ENCODE measurements around the gene SLC25A38.
"Not testable (repeated sequence)": the region's sequence is repeated elsewhere in the genome, so short reads cannot be mapped to it uniquely, and the experiment has no call there.

The SLC25A38 gene

DNA sequence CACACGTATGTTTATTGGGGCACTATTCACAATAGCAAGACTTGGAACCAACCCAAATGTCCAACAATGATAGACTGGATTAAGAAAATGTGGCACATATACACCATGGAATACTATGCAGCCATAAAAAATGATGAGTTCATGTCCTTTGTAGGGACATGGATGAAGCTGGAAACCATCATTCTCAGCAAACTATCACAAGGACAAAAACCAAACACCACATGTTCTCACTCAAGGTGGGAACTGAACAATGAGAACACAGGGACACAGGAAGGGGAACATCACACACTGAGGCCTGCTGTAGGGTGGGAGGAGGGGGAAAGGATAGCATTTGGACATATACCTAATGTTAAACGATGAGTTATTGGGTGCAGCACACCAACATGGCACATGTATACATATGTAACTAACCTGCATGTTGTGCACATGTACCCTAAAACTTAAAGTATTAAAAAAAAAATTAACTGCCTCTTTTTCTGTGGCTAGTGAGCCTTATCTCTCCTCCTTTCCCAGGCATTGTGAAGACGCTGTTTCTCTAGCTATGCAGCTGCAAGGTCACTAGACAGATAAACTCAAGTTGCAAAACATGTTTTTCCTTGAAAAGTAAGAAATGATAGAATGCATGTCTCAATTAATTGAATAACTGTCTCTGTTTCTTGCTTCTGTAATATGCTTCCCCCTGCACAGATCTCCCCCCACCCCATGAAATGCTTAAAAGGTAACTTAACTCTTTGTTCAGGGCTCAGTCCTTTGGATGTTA lies 29.8 kb upstream of the SLC25A38 start:
- H3K36me3 ChIP-seq (ENCODE audit: insufficient read depth, low read length); H3K9me3 ChIP-seq (ENCODE audit: control insufficient read depth, insufficient read depth, low read length); H3K4me1 ChIP-seq (ENCODE audit: insufficient read depth, low read length); H3K9ac ChIP-seq (ENCODE audit: low read depth, low read length): not testable (repeated sequence)

DNA sequence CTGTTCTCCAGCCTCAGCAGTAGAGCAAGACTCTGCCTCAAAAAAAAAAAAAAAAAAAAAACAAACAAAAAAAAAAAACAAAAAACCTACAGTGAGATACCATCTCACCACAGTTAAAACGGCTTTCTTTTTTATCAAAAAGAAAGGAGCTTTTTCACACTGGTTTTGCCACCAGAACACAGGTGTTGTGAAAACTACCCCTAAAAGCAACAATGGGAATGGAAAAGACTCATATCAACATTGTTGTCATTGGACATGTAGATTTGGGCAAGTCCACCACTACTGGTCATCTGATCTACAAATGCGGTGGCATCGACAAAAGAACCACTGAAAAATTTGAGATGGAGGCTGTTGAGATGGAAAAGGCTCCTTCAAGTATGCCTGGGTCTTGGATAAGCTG lies 24.8 kb upstream of the SLC25A38 start:
- no peaks in the 10 kb centered on the region for H3K36me3 ChIP-seq (ENCODE audit: insufficient read depth, low read length)
- no peak overlapping the region for H3K9ac ChIP-seq (ENCODE audit: low read depth, low read length)
- H3K9me3 ChIP-seq (ENCODE audit: control insufficient read depth, insufficient read depth, low read length): no peaks in the 10 kb centered on the region
- no peaks in the 10 kb centered on the region for H3K4me1 ChIP-seq (ENCODE audit: insufficient read depth, low read length)

DNA sequence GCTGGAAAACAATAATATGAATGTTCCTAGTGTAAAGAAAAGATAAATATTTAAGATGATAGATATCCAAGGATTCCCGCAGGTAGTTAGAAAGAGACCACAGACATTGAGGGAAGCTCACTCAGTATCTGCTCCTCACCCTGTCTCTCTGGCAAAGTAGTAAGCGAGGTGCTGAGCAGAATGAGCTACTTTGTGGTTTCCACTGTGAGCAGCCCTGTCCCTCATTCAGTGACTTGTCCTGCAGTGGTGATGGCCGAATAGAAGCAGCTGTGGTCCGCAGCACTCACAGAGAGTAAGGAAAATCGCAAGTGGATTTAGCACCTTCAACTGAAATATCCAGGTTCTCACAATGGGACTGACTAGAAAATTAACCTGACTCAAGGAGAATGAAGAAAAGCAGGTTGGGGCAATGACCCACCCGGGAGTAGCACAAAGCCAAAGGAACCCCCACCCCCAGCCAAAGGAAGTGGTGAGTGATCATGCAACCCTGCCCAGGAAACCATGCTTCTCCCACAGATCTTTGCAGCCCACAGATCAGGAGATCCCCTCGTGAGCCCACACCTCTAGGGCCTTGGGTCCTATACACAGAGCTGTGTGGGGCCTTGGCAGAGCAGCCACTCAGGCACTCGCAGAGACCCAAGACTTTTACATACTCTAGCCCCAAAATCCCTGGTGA lies 21.8 kb upstream of the SLC25A38 start:
- Histone ChIP-seq H3K9ac (ENCODE audit: low read depth, low read length) (no peak overlapping the region), H3K4me1 (ENCODE audit: insufficient read depth, low read length) (no peaks in the 10 kb centered on the region), H3K36me3 (ENCODE audit: insufficient read depth, low read length) (no peaks in the 10 kb centered on the region)

DNA sequence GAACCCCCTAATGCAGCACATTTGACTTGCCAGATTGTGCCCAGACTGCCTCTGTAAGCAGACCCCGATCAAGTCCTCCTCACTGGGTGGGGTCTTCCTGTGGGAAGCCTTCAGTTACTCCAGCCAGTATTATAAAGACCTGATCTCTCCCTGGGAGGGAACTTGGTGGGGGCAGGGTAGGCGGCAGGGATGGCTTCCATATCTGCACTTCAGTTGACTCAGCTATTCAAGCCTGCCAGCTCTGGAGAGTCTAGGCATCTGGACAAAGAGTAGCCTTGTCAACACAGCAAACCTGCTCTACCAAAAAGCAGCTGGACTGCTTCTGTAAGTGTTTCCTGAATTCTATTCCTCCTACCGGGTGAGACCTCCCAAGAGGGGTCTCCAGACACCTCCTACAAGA lies 21.0 kb upstream of the SLC25A38 start:
- Histone ChIP-seq H3K9ac (ENCODE audit: low read depth, low read length) (no peak overlapping the region), H3K9me3 (ENCODE audit: control insufficient read depth, insufficient read depth, low read length) (no peaks in the 10 kb centered on the region), H3K36me3 (ENCODE audit: insufficient read depth, low read length) (no peaks in the 10 kb centered on the region), H3K4me1 (ENCODE audit: insufficient read depth, low read length) (no peaks in the 10 kb centered on the region)

More for the DNA sequence above, 21.8 kb upstream of the SLC25A38 start:
- no peaks in the 10 kb centered on the region for H3K9me3 ChIP-seq (ENCODE audit: control insufficient read depth, insufficient read depth, low read length)

DNA sequence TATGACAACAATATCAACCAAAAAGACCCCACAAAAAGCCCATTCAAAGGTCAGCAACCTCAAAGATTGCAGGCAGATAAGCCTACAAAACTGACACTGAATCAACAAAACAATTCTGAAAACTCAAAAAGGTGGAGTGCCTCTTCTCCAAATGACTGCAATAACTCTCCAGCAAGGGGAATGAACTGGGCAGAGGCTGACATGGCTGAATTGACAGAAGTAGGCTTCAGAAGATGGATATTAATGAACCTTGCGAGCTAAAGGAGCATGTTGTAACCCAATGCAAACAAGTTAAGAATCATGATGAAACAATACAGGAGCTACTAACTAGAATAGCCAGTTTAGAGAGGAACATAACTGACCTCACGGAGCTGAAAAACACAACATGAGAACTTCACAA lies 20.4 kb upstream of the SLC25A38 start:
- Histone ChIP-seq H3K9ac (ENCODE audit: low read depth, low read length) (no peak overlapping the region), H3K4me1 (ENCODE audit: insufficient read depth, low read length) (no peaks in the 10 kb centered on the region), H3K36me3 (ENCODE audit: insufficient read depth, low read length) (no peaks in the 10 kb centered on the region), H3K9me3 (ENCODE audit: control insufficient read depth, insufficient read depth, low read length) (no peaks in the 10 kb centered on the region)

DNA sequence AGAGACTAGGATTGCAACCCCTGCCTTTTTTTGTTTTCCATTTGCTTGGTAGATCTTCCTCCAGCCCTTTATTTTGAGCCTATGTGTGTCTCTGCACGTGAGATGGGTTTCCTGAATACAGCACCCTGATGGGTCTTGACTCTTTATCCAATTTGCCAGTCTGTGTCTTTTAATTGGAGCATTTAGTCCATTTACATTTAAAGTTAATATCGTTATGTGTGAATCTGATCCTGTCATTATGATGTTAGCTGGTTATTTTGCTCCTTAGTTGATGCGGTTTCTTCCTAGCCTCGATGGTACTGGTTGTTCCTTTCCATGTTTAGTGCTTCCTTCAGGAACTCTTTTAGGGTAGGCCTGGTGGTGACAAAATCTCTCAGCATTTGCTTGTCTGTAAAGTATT lies 12.7 kb upstream of the SLC25A38 start:
- H3K9me3 ChIP-seq (ENCODE audit: control insufficient read depth, insufficient read depth, low read length); H3K9ac ChIP-seq (ENCODE audit: low read depth, low read length); H3K36me3 ChIP-seq (ENCODE audit: insufficient read depth, low read length); H3K4me1 ChIP-seq (ENCODE audit: insufficient read depth, low read length): not testable (repeated sequence)

DNA sequence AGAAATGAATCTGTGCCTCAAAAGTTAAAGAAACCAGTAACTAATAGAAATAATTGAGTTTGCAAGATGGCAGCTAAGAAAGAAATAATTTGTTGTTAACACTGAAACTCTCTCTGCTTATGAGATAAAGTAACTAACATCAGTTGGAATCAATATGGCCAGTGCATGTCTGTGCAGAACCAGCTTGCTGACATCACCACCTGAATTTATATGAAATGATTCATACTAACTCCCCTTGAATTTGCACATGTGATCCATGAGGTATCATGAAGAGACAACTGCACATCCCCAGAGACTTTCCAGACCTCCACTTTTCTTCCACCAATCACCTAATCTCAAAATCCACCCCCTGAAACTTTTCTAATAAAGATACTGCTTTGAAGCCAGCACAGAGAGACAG lies 10.3 kb upstream of the SLC25A38 start:
- Histone ChIP-seq H3K9ac (ENCODE audit: low read depth, low read length) (no peak overlapping the region), H3K4me1 (ENCODE audit: insufficient read depth, low read length) (peaks cover 15% of the 10 kb centered on the region), H3K36me3 (ENCODE audit: insufficient read depth, low read length) (no peaks in the 10 kb centered on the region), H3K9me3 (ENCODE audit: control insufficient read depth, insufficient read depth, low read length) (peaks cover 4% of the 10 kb centered on the region; the same call in 1 of the 2 replicates)

DNA sequence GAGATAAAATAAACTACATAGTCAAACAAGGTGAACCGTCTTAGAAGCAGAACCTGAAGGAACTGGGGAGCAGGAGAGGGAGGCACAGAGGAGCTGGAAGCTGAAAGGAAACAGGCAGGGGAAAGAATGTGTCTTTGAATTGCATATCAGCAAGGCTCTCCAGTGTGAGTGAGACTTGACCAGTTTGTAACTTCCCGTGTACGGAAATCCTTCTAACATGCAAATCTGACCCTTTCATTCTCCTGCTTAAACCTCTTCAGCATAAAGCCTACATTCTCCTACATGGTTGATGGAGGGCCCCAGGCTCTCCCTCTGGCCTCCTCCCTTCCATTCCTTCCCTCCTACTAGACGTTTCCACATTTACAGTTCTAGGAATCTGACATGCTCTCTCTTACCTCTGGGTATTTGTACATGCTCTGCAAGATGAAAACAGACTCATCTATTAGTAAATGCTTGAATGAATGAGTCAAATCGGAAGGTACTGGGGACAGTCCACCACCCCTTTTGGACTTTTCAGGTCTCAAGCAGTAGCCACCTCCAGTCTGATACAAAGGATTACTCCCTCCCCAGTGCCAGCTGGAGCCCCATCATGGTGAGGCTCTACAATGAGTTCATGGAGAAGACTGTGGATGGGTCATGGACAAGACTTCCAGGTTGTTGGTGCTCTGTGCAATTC lies 6.1 kb upstream of the SLC25A38 start:
- H3K36me3 ChIP-seq (ENCODE audit: insufficient read depth, low read length): no peaks in the 10 kb centered on the region
- no peak overlapping the region for H3K9ac ChIP-seq (ENCODE audit: low read depth, low read length)
- H3K9me3 ChIP-seq (ENCODE audit: control insufficient read depth, insufficient read depth, low read length): peaks cover 4% of the 10 kb centered on the region; the same call in 1 of the 2 replicates
- H3K4me1 ChIP-seq (ENCODE audit: insufficient read depth, low read length): peaks cover 17% of the 10 kb centered on the region

DNA sequence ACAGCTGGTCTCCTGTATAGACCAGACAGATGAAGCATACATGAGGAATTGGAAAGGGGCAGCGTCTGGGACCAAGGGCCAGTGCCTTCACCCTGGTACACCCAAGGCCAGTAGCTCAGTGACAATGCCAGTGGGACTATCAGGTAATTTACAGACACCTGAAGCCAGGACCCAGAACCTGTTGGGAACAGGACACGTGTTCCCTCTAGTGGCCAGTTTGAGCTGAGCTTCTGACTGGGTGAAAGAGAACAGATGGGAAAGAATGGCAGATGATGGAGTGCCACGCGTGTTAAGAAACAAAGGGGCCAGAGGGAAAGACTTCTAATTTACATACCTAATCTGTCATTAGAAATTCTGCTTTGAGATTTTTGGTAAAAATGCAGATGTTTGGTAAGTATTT lies 5.1 kb upstream of the SLC25A38 start:
- Histone ChIP-seq H3K36me3 (ENCODE audit: insufficient read depth, low read length) (no peaks in the 10 kb centered on the region), H3K9ac (ENCODE audit: low read depth, low read length) (no peak overlapping the region), H3K9me3 (ENCODE audit: control insufficient read depth, insufficient read depth, low read length) (peaks cover 3% of the 10 kb centered on the region; the same call in 1 of the 2 replicates), H3K4me1 (ENCODE audit: insufficient read depth, low read length) (peaks cover 17% of the 10 kb centered on the region)

DNA sequence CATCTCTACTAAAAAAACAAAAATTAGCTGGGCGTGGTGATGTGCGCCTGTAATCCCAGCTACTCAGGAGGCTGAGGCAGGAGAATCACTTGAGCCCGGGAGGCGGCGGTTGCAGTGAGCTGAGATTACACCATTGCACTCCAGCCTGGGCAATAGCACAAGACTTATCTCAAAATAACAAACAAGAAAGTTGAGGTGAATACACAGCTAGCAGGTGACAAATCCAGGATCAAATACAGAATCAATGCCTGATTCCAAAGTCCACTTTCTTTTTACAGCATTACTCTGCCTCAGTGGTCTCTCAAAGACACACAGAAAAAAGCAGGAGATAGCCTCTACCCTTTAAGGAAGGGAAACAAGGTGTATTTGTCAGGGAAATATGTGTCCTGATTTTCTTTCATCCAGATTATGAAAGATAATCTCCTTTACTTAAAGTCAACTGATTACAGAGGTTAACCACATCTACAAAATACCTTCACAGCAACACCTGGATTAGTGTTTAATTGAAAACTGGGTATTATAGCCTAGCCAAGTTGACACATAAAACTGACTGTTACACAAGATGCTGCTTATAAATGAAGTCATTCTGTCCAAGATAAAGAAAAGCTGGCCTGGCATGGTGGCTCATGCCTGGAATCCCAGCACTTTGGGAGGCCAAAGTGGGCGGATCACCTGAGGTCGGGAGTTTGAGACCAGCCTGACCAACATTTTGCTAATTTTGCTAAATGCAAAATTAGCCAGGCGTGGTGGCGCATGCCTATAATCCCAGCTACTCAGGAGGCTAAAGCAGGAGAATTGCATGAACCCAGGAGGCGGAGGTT lies 4.0 kb upstream of the SLC25A38 start:
- no peaks in the 10 kb centered on the region for H3K9me3 ChIP-seq (ENCODE audit: control insufficient read depth, insufficient read depth, low read length)
- no peaks in the 10 kb centered on the region for H3K36me3 ChIP-seq (ENCODE audit: insufficient read depth, low read length)
- H3K9ac ChIP-seq (ENCODE audit: low read depth, low read length): no peak overlapping the region
- H3K4me1 ChIP-seq (ENCODE audit: insufficient read depth, low read length): peaks cover 17% of the 10 kb centered on the region

DNA sequence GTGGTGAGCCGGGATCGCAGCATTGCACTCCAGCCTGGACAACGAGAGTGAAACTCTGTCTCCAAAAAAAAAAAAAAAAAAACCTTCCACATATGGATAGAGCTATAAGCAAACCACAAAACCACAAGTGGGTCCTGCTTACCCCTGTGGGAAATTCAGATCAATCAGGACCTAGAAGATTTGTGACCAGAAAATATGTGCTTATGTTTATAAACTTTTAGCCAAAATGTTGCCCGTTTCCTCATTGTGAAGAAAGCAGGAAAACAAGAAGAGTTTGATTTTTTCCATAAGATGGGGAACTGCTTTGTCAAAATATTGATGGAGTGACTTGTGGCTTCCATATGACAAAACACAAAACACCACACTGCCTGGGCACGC lies 3.4 kb upstream of the SLC25A38 start:
- H3K4me1 ChIP-seq (ENCODE audit: insufficient read depth, low read length): peaks cover 17% of the 10 kb centered on the region
- no peak overlapping the region for H3K9ac ChIP-seq (ENCODE audit: low read depth, low read length)
- no peaks in the 10 kb centered on the region for H3K9me3 ChIP-seq (ENCODE audit: control insufficient read depth, insufficient read depth, low read length)
- no peaks in the 10 kb centered on the region for H3K36me3 ChIP-seq (ENCODE audit: insufficient read depth, low read length)

DNA sequence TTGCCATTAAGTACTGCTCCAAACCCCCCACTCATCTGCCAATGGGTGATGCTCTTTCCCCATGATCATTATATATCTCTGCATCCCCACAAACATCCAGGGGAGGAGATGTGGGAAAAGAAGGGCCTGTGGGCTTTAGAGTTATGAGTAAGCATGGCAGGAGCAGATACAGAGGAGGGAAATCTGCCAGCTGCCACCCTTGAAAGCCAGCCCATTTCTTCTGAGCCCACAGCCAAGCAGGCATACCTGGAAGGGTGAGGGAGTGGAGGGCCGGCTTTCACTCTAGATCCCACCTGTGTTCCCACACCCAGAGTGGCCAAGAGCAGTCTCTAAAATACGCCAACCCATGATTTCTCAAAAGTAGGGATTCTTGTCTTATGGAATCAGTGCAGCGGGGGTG lies 1.7 kb upstream of the SLC25A38 start:
- H3K36me3 ChIP-seq (ENCODE audit: insufficient read depth, low read length): no peaks in the 10 kb centered on the region
- no peak overlapping the region for H3K9ac ChIP-seq (ENCODE audit: low read depth, low read length)
- H3K9me3 ChIP-seq (ENCODE audit: control insufficient read depth, insufficient read depth, low read length): no peaks in the 10 kb centered on the region
- H3K4me1 ChIP-seq (ENCODE audit: insufficient read depth, low read length): peaks cover 21% of the 10 kb centered on the region

DNA sequence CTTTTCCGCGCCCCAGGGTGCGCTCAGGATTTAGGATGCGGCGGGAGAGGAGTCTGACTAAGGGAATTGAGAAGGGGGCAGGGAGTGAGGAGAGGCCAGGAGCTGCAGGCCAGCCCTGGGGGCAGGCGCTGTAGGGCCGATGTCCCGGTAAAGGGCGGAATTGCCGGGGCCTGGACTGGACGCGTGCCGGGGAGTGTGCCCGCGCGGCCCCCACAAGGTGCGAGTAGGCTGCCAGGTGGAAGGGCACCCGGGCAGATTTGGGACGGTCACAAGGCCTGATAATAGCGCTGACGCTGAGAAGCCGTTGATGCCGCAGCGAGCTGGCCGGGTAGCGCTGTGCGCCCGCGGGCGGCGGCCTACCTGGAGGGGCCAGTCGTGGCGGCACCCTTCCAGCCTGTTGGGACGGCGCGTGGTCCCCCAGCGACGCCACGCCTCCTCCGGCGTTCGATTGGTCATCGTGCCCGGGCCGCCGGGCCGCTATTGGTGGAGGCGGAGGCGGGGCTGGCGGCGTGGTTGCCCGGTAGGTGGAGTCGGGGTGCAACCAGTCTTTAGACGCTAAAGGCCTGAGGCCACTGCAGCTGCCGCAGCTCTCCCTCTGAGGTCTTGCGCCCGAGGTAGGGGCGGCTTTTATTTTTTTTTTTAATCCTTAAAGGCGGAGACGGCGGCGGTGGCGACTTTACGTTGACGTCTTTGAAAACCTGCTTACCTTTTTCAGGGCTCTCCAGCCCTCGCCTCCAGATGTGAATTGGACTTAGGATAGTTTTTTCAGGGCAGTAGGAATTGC lies 903 bp downstream of the SLC25A38 start:
- H3K9me3 ChIP-seq (ENCODE audit: control insufficient read depth, insufficient read depth, low read length): no peaks in the 10 kb centered on the region
- H3K4me1 ChIP-seq (ENCODE audit: insufficient read depth, low read length): peaks cover 10% of the 10 kb centered on the region
- no peaks in the 10 kb centered on the region for H3K36me3 ChIP-seq (ENCODE audit: insufficient read depth, low read length)
- peak overlapping the region; percentile 76 for H3K9ac ChIP-seq (ENCODE audit: low read depth, low read length)

DNA sequence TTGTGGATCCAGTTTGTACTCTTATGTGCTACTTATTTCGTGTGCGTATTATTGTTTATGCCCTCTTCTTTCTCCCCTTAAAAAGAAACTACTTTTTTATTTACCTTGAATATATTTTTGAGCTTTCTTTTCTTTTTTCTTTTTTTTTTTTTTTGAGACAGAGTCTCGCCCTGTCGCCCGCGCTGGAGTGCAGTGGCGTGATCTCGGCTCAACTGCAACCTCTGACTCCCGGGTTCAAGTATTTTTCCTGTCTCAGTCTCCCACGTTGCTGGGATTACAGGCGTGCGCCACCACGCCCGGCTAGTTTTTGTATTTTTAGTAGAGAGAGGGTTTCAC lies 1.5 kb downstream of the SLC25A38 start:
- Histone ChIP-seq H3K9me3 (ENCODE audit: control insufficient read depth, insufficient read depth, low read length) (no peaks in the 10 kb centered on the region), H3K4me1 (ENCODE audit: insufficient read depth, low read length) (peaks cover 10% of the 10 kb centered on the region), H3K9ac (ENCODE audit: low read depth, low read length) (peak overlapping the region; percentile 76; the same call in 1 of the 2 replicates), H3K36me3 (ENCODE audit: insufficient read depth, low read length) (no peaks in the 10 kb centered on the region)
